ENCODE measurements around the gene SYTL5. TPM values are rescaled to one million over a fixed set of nuclear protein-coding genes. Genes with fewer than 3 reads are reported as not detected.

The SYTL5 gene
- total RNA-seq, 6 experiments from 2014 or later, result 0.10 to 0.21 (median 0.16) TPM

- no peak for TF ChIP-seq CTCF (IDR thresholded peaks at IDR 0.05)
- Mint-ChIP-seq H3K27ac (no peak overlapping the region), H3K27me3 (ENCODE audit: insufficient read depth) (peaks cover 3% of the 10 kb centered on the region; the same call in 1 of the 2 replicates), H3K36me3 (ENCODE audit: low read depth) (no peaks in the 10 kb centered on the region), H3K4me1 (ENCODE audit: low read depth) (no peaks in the 10 kb centered on the region), H3K4me3 (no peak overlapping the region), H3K9me3 (no peaks in the 10 kb centered on the region)
- no peak for DNase-seq
Observed at GRCh38 chrX:38102240-38102639, 95.9 kb downstream of the SYTL5 start.

GRCh38 chrX:38102875-38103274 lies 96.5 kb downstream of the SYTL5 start:
- no peaks in the 10 kb centered on the region for H3K4me1 Mint-ChIP-seq (ENCODE audit: low read depth)
- H3K27ac Mint-ChIP-seq, result no peak overlapping the region
- H3K4me3 Mint-ChIP-seq, result no peak overlapping the region
- no peaks in the 10 kb centered on the region for H3K9me3 Mint-ChIP-seq
- TF ChIP-seq CTCF (IDR thresholded peaks at IDR 0.05), result no peak
- H3K27me3 Mint-ChIP-seq (ENCODE audit: insufficient read depth), result peaks cover 3% of the 10 kb centered on the region; the same call in 1 of the 2 replicates
- no peak for DNase-seq
- H3K36me3 Mint-ChIP-seq (ENCODE audit: low read depth), result no peaks in the 10 kb centered on the region

DNA sequence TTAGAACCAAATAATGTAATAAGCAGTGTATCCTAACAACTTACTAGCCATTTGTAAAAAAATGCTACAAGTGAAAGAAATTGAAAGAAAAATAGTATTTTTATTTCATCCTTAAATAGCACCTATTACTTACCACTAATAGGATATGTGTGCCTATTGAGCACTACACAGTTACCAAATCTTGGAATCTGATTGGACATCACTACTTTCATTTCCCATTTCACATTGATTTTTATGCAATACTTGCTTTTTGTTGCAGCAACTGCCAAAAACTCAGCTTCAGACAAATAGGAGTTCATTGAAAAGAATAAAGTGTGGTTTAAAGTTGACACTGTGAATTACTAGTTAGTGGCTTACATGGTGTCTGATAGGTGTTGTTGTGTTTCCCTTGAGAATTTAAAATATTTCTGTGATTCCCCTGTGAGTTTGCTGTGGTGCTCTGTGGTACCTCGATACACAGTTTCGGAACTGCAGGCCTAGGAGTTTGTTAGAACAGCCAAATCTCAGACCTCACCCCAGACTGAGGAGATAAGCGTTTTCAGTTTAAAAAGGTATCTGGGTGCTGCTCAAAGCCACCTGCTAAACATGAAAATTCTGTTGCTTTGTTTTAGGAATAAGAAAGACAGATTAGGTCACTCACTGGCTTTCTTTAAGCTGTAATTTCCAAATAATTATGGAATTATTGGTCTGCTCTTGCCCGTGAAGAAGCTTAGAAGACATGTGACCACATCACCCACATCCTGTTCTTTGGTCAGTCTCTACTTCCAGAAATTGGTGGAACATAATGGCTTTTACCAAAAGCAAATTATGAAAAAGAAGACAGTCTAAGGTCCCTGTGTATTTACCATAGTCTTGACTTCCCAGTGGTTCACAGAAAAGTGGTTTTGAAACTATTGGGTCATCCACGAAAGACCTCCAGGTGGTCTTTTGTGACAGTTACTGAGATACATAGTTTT lies 97.8 kb downstream of the SYTL5 start:
- no peaks in the 10 kb centered on the region for H3K4me1 Mint-ChIP-seq (ENCODE audit: low read depth)
- H3K4me3 Mint-ChIP-seq, result no peak overlapping the region
- no peaks in the 10 kb centered on the region for H3K9me3 Mint-ChIP-seq
- peaks cover 3% of the 10 kb centered on the region; the same call in 1 of the 2 replicates for H3K27me3 Mint-ChIP-seq (ENCODE audit: insufficient read depth)
- H3K36me3 Mint-ChIP-seq (ENCODE audit: low read depth), result no peaks in the 10 kb centered on the region
- no peak for DNase-seq
- TF ChIP-seq CTCF (IDR thresholded peaks at IDR 0.05), result no peak
- H3K27ac Mint-ChIP-seq, result no peak overlapping the region

- Mint-ChIP-seq H3K36me3 (ENCODE audit: low read depth) (no peaks in the 10 kb centered on the region), H3K4me1 (ENCODE audit: low read depth) (no peaks in the 10 kb centered on the region), H3K9me3 (no peaks in the 10 kb centered on the region), H3K27me3 (ENCODE audit: insufficient read depth) (peaks cover 3% of the 10 kb centered on the region; the same call in 1 of the 2 replicates), H3K27ac (no peak overlapping the region), H3K4me3 (no peak overlapping the region)
- no peak for TF ChIP-seq CTCF (IDR thresholded peaks at IDR 0.05)
- no peak for DNase-seq
Observed at GRCh38 chrX:38105216-38105725, 98.9 kb downstream of the SYTL5 start.

DNA sequence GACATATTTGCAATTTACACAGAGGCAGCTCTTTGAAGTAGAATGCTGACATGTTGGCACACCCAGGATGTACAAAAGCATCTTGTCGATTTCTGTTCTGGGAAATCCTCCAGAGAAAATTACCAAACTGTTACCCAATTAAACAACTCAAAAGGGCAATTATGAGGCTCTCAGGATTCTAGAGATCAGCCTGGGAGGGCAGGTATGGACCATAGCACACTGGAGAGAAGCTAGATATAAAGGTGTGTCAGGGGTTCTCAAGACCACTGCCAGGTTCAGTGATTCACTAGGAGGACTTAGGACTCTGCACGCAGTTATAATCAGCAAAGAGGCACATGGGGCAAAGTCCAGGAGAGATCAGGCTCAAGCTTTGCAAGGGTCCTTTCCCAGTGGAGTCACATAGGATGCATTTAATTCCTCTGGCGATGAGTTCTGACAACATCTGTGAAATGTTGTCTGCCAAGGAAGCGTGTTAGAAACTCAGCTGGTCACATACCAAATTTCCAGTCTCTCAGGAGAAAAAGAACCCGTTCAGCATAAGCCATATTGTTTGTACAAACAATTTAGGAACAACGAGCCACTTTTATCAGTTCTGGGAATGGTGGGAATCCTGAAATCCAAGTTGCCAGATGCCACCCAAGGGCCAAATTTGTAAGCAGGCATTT lies 100.8 kb downstream of the SYTL5 start:
- H3K4me3 Mint-ChIP-seq, result no peak overlapping the region
- DNase-seq, result no peak
- H3K27me3 Mint-ChIP-seq (ENCODE audit: insufficient read depth), result peaks cover 5% of the 10 kb centered on the region; the same call in 1 of the 2 replicates
- no peaks in the 10 kb centered on the region for H3K4me1 Mint-ChIP-seq (ENCODE audit: low read depth)
- no peaks in the 10 kb centered on the region for H3K9me3 Mint-ChIP-seq
- H3K36me3 Mint-ChIP-seq (ENCODE audit: low read depth), result no peaks in the 10 kb centered on the region
- TF ChIP-seq CTCF (IDR thresholded peaks at IDR 0.05), result no peak
- no peak overlapping the region for H3K27ac Mint-ChIP-seq
